ENCODE measurements around the gene ZNF853. TPM values are rescaled to one million over a fixed set of nuclear protein-coding genes. Genes with fewer than 3 reads are reported as not detected.

Gene ZNF853
- total RNA-seq, 2 experiments from 2014 or later: 0.55 to 0.60 TPM

- intact Hi-C loops (cut with micrococcal nuclease; ENCODE audit: unreplicated experiment): no loop called here
These were observed 23.6 kb downstream of the ZNF853 start for GRCh38 chr7:6639032-6639431.

GRCh38 chr7:6639627-6640026 is 24.2 kb downstream of the ZNF853 start:
- no peaks in the 10 kb centered on the region for H3K9me2 ChIP-seq (ENCODE audit: insufficient read depth, low read length)
- TF ChIP-seq EZH2phosphoT487 (IDR thresholded peaks at IDR 0.05; ENCODE audit: borderline replicate concordance, low read depth, low read length): no peak
- no peak for TF ChIP-seq CTCF (conservative IDR thresholded peaks at IDR 0.05; ENCODE audit: low read length)
- peaks cover 17% of the 10 kb centered on the region for H3K79me2 ChIP-seq (ENCODE audit: insufficient read depth, low read depth, low read length)
- no peaks in the 10 kb centered on the region for H4K20me1 ChIP-seq (ENCODE audit: insufficient read depth, low read length)
- no peak overlapping the region for H3K4me2 ChIP-seq (ENCODE audit: low read length)
- 0 out of 2 replicates have a peak, but pooled peaks cover 5% of the 10 kb centered on the region for H3K9me3 ChIP-seq (ENCODE audit: low read length)
- H3K36me3 ChIP-seq (ENCODE audit: insufficient read depth, low read length): peaks cover 58% of the 10 kb centered on the region
- ChIA-PET CTCF (ENCODE audit: unreplicated experiment) (no interaction called here), POLR2A (no interaction called here)
- H2AFZ ChIP-seq (ENCODE audit: low read length): no peak overlapping the region
- H3K4me1 ChIP-seq (ENCODE audit: insufficient read depth, low read length, poor library complexity, severe bottlenecking): peaks cover 12% of the 10 kb centered on the region
- intact Hi-C loops (cut with micrococcal nuclease; ENCODE audit: unreplicated experiment): no loop called here
- BruUV-seq (replicated peaks): no TSS peak
- no peak overlapping the region for H3K4me3 ChIP-seq (ENCODE audit: low read depth, low read length, poor library complexity, severe bottlenecking)
- DNase-seq (ENCODE audit: low spot score): no peak
- H3K27ac ChIP-seq (ENCODE audit: low read depth, low read length, poor library complexity, severe bottlenecking): no peak overlapping the region

More at GRCh38 chr7:6639032-6639431, 23.6 kb downstream of the ZNF853 start:
- TF ChIP-seq EZH2phosphoT487 (IDR thresholded peaks at IDR 0.05; ENCODE audit: borderline replicate concordance, low read depth, low read length) (no peak), CTCF (conservative IDR thresholded peaks at IDR 0.05; ENCODE audit: low read length) (no peak)
- no peak for DNase-seq (ENCODE audit: low spot score)
- 0 out of 2 replicates have a peak, but pooled peaks cover 5% of the 10 kb centered on the region for H3K9me3 ChIP-seq (ENCODE audit: low read length)
- H2AFZ ChIP-seq (ENCODE audit: low read length): no peak overlapping the region
- H3K27ac ChIP-seq (ENCODE audit: low read depth, low read length, poor library complexity, severe bottlenecking): no peak overlapping the region
- H3K4me3 ChIP-seq (ENCODE audit: low read depth, low read length, poor library complexity, severe bottlenecking): peak overlapping the region; percentile 79
- peaks cover 12% of the 10 kb centered on the region for H3K4me1 ChIP-seq (ENCODE audit: insufficient read depth, low read length, poor library complexity, severe bottlenecking)
- no peaks in the 10 kb centered on the region for H3K9me2 ChIP-seq (ENCODE audit: insufficient read depth, low read length)
- H4K20me1 ChIP-seq (ENCODE audit: insufficient read depth, low read length): no peaks in the 10 kb centered on the region
- H3K4me2 ChIP-seq (ENCODE audit: low read length): peak overlapping the region; percentile 80; the same call in 1 of the 2 replicates
- BruUV-seq (replicated peaks): no TSS peak
- peaks cover 52% of the 10 kb centered on the region for H3K36me3 ChIP-seq (ENCODE audit: insufficient read depth, low read length)
- peaks cover 17% of the 10 kb centered on the region for H3K79me2 ChIP-seq (ENCODE audit: insufficient read depth, low read depth, low read length)
- ChIA-PET POLR2A (no interaction called here), CTCF (ENCODE audit: unreplicated experiment) (interaction anchor here (1.1 kb wide), 1 partner anchor 19 kb away, joined by 4 read pairs; no protein-coding TSS in a partner anchor)

GRCh38 chr7:6640246-6640721 is 24.9 kb downstream of the ZNF853 start:
- ChIA-PET POLR2A (no interaction called here), CTCF (ENCODE audit: unreplicated experiment) (no interaction called here)
- no TSS peak for BruUV-seq (replicated peaks)
- intact Hi-C loops (cut with micrococcal nuclease; ENCODE audit: unreplicated experiment): no loop called here
- Histone ChIP-seq H3K9me2 (ENCODE audit: insufficient read depth, low read length) (no peaks in the 10 kb centered on the region), H2AFZ (ENCODE audit: low read length) (no peak overlapping the region), H3K36me3 (ENCODE audit: insufficient read depth, low read length) (peaks cover 65% of the 10 kb centered on the region), H3K9me3 (ENCODE audit: low read length) (0 out of 2 replicates have a peak, but pooled peaks cover 2% of the 10 kb centered on the region), H3K27ac (ENCODE audit: low read depth, low read length, poor library complexity, severe bottlenecking) (no peak overlapping the region), H3K4me3 (ENCODE audit: low read depth, low read length, poor library complexity, severe bottlenecking) (no peak overlapping the region), H3K4me1 (ENCODE audit: insufficient read depth, low read length, poor library complexity, severe bottlenecking) (peaks cover 12% of the 10 kb centered on the region), H4K20me1 (ENCODE audit: insufficient read depth, low read length) (no peaks in the 10 kb centered on the region), H3K79me2 (ENCODE audit: insufficient read depth, low read depth, low read length) (peaks cover 17% of the 10 kb centered on the region), H3K4me2 (ENCODE audit: low read length) (no peak overlapping the region)
- TF ChIP-seq EZH2phosphoT487 (IDR thresholded peaks at IDR 0.05; ENCODE audit: borderline replicate concordance, low read depth, low read length): no peak
- TF ChIP-seq CTCF (conservative IDR thresholded peaks at IDR 0.05; ENCODE audit: low read length): no peak
- no peak for DNase-seq (ENCODE audit: low spot score)

All from OCI-LY7 (cell line).